Peyer's patch (tissue), 4 donors: Measurements from ENCODE around the gene EIF4EBP2.

ENCODE experiments used
- CTCF ChIP-seq, 6 experiments: fragments of 450-650 bp in 4 of 6; fragments of 200-600 bp in 2 of 6; sonication (generic) in 1 of 6; IDR thresholded peaks; one replicate each; pipeline ENCODE4 v1.5.1; 2017 to 2019; ENCODE audit warnings: antibody characterized with exemption in 6 of 6, mild to moderate bottlenecking in 3 of 6, moderate library complexity in 1 of 6
- POLR2A ChIP-seq, 2 donors: fragments of 450-650 bp; IDR thresholded peaks; one replicate each; pipeline ENCODE4 v1.5.1; 2017; ENCODE audit warnings: antibody characterized with exemption in 2 of 2, mild to moderate bottlenecking in 2 of 2, moderate library complexity in 2 of 2

GRCh38 chr10:70380350-70381135 is 23.4 kb upstream of the EIF4EBP2 start:
- TF ChIP-seq CTCF (IDR thresholded peaks at IDR 0.05): no peak
- no peak for TF ChIP-seq POLR2A (IDR thresholded peaks at IDR 0.05)
